H9 (cell line): Measurements from ENCODE around the gene TGFBRAP1. TPM values are rescaled to one million over a fixed set of nuclear protein-coding genes. Genes with fewer than 3 reads are reported as not detected.
"Not testable (repeated sequence)": the region's sequence is repeated elsewhere in the genome, so short reads cannot be mapped to it uniquely, and the experiment has no call there.

ENCODE experiments used
- DNase-seq: peaks from one replicate; pipeline ENCODE4 v3.0.0-alpha.2; 2017
- H2AFZ ChIP-seq: one replicate; pipeline ENCODE4 v1.6.1; 2013; ENCODE audit warnings: mild to moderate bottlenecking, low read length, control low read depth, moderate library complexity
- H2AK5ac ChIP-seq: 2 replicates; pipeline ENCODE4 v1.6.1; 2013; ENCODE audit warnings: low read length, control low read depth, mixed read lengths; ENCODE audit not compliant: insufficient read length
- H2BK120ac ChIP-seq: one replicate; pipeline ENCODE4 v1.6.1; 2013; ENCODE audit warnings: low read depth, mild to moderate bottlenecking, low read length, control low read depth, inconsistent platforms; ENCODE audit not compliant: poor library complexity, severe bottlenecking
- H2BK12ac ChIP-seq: 2 replicates; pipeline ENCODE4 v1.6.1; 2013; ENCODE audit warnings: low read length, control low read depth, mixed read lengths, low read depth; ENCODE audit not compliant: insufficient read length
- H2BK15ac ChIP-seq: 2 replicates; pipeline ENCODE4 v1.6.1; 2013; ENCODE audit warnings: low read depth, low read length, control low read depth
- H2BK20ac ChIP-seq: one replicate; pipeline ENCODE4 v1.6.1; 2013; ENCODE audit warnings: low read depth, mild to moderate bottlenecking, low read length, control low read depth, inconsistent platforms; ENCODE audit not compliant: poor library complexity, severe bottlenecking
- H2BK5ac ChIP-seq: 2 replicates; pipeline ENCODE4 v1.6.1; 2013; ENCODE audit warnings: low read length, control low read depth, mixed read lengths; ENCODE audit not compliant: insufficient read length
- H3K14ac ChIP-seq: 2 replicates; pipeline ENCODE4 v1.6.1; 2013; ENCODE audit warnings: low read length, control low read depth; ENCODE audit not compliant: insufficient read depth
- H3K18ac ChIP-seq: 2 replicates; pipeline ENCODE4 v1.6.1; 2013; ENCODE audit warnings: low read depth, mild to moderate bottlenecking, mixed read lengths, low read length, control low read depth; ENCODE audit not compliant: insufficient read length
- H3K23ac ChIP-seq: 2 replicates; pipeline ENCODE4 v1.6.1; 2013; ENCODE audit warnings: low read length, control low read depth, mixed read lengths, low read depth; ENCODE audit not compliant: insufficient read length
- H3K23me2 ChIP-seq: 2 replicates; pipeline ENCODE4 v1.6.1; 2013; ENCODE audit warnings: low read depth, mild to moderate bottlenecking, mixed read lengths, low read length, control low read depth; ENCODE audit not compliant: insufficient read length, poor library complexity, severe bottlenecking
- H3K27ac ChIP-seq: 2 replicates; pipeline ENCODE4 v1.5.1; 2013; ENCODE audit warnings: low read length, control low read depth, mixed read lengths, low read depth; ENCODE audit not compliant: insufficient read length
- H3K27me3 ChIP-seq: 2 replicates; pipeline ENCODE4 v1.6.1; 2013; ENCODE audit warnings: low read length, control low read depth, inconsistent platforms; ENCODE audit not compliant: insufficient read depth
- H3K4ac ChIP-seq: 2 replicates; pipeline ENCODE4 v1.6.1; 2013; ENCODE audit warnings: low read depth, mild to moderate bottlenecking, control low read depth, inconsistent platforms, low read length, moderate library complexity
- H3K4me1 ChIP-seq: 2 replicates; pipeline ENCODE4 v1.6.1; 2013; ENCODE audit warnings: low read length, control low read depth, inconsistent platforms; ENCODE audit not compliant: insufficient read depth
- H3K4me2 ChIP-seq: 2 replicates; pipeline ENCODE4 v1.6.1; 2013; ENCODE audit warnings: low read length, control low read depth, mixed read lengths; ENCODE audit not compliant: insufficient read length, insufficient read depth
- H3K56ac ChIP-seq: 2 replicates; pipeline ENCODE4 v1.6.1; 2013; ENCODE audit warnings: low read depth, mild to moderate bottlenecking, mixed read lengths, low read length, control low read depth; ENCODE audit not compliant: insufficient read length
- H3K79me1 ChIP-seq: 2 replicates; pipeline ENCODE4 v1.6.1; 2013; ENCODE audit warnings: low read depth, mild to moderate bottlenecking, moderate library complexity, low read length, control low read depth, inconsistent platforms; ENCODE audit not compliant: insufficient read depth, poor library complexity, severe bottlenecking
- H3K79me2 ChIP-seq: 2 replicates; pipeline ENCODE4 v1.6.1; 2013; ENCODE audit warnings: low read length, control low read depth, inconsistent platforms; ENCODE audit not compliant: insufficient read depth
- H3K9ac ChIP-seq: 2 replicates; pipeline ENCODE4 v1.6.1; 2013; ENCODE audit warnings: low read length, control low read depth, mixed read lengths; ENCODE audit not compliant: insufficient read length; ENCODE audit errors: extremely low read depth
- H3K9me3 ChIP-seq: one replicate; pipeline ENCODE4 v1.6.1; 2013; ENCODE audit warnings: low read depth, low read length, inconsistent platforms; ENCODE audit not compliant: control insufficient read depth
- H3T11ph ChIP-seq: one replicate; pipeline ENCODE4 v1.6.1; 2013; ENCODE audit warnings: mild to moderate bottlenecking, low read length, control low read depth, inconsistent platforms
- H4K20me1 ChIP-seq: one replicate; pipeline ENCODE4 v1.6.1; 2013; ENCODE audit not compliant: control insufficient read depth, insufficient read length, insufficient read depth
- H4K5ac ChIP-seq: 2 replicates; pipeline ENCODE4 v1.6.1; 2013; ENCODE audit warnings: low read depth, mild to moderate bottlenecking, mixed read lengths, low read length, control low read depth; ENCODE audit not compliant: insufficient read length
- H4K8ac ChIP-seq: replicated peaks from 2 replicates; pipeline ENCODE4 v1.6.1; 2013; ENCODE audit warnings: low read length, control low read depth, mixed read lengths, low read depth; ENCODE audit not compliant: insufficient read length
- H4K91ac ChIP-seq: 2 replicates; pipeline ENCODE4 v1.6.1; 2013; ENCODE audit warnings: low read depth, mild to moderate bottlenecking, moderate library complexity, mixed read lengths, low read length, control low read depth; ENCODE audit not compliant: insufficient read length
- H3K27ac Mint-ChIP-seq, 3 experiments: 2 replicates in 2 of 3; 3 replicates in 1 of 3; pipeline ENCODE4 v1.8.0; 2020 to 2021; ENCODE audit warnings: mixed read lengths in 3 of 3, mild to moderate bottlenecking in 1 of 3, moderate library complexity in 1 of 3
- H3K27me3 Mint-ChIP-seq: 2 replicates; pipeline ENCODE4 v1.8.0; 2021; ENCODE audit warnings: low read depth, mild to moderate bottlenecking, moderate library complexity, mixed read lengths
- H3K36me3 Mint-ChIP-seq, 3 experiments: 2 replicates in 2 of 3; 3 replicates in 1 of 3; pipeline ENCODE4 v1.8.0; 2020 to 2021; ENCODE audit warnings: low read depth in 3 of 3, mixed read lengths in 3 of 3; ENCODE audit not compliant: insufficient read depth in 1 of 3
- H3K4me1 Mint-ChIP-seq, 2 experiments: 2 replicates each; pipeline ENCODE4 v1.8.0; 2020; ENCODE audit warnings: mixed read lengths in 2 of 2
- H3K4me3 Mint-ChIP-seq, 2 experiments: 2 replicates in 1 of 2; 3 replicates in 1 of 2; pipeline ENCODE4 v1.8.0; 2020 to 2021; ENCODE audit warnings: mild to moderate bottlenecking in 2 of 2, mixed read lengths in 2 of 2, moderate library complexity in 1 of 2
- H3K9me3 Mint-ChIP-seq, 2 experiments: 2 replicates in 1 of 2; 3 replicates in 1 of 2; pipeline ENCODE4 v1.8.0; 2020; ENCODE audit warnings: mild to moderate bottlenecking in 2 of 2, mixed read lengths in 2 of 2, moderate library complexity in 1 of 2
- CTCF ChIP-seq: fragments of 200-600 bp; sonication (generic); conservative IDR thresholded peaks from 3 replicates; pipeline ENCODE4 v1.8.0; 2021; ENCODE audit warnings: antibody characterized with exemption, mild to moderate bottlenecking
- WGBS: extraction: QIAGEN DNeasy Blood & Tissue Kit; methylation state at CpG from one replicate; pipeline ENCODE4 v1.1.7; 2013; ENCODE audit warnings: missing lambda C conversion rate, low lambda C conversion rate, mixed read lengths; ENCODE audit not compliant: insufficient read length; ENCODE audit errors: extremely low coverage; 5-methylcytosine and 5-hydroxymethylcytosine counted together
- total RNA-seq: library from RNA; stranded (reverse); gene quantifications from 2 replicates; pipeline ENCODE4 v1.2.1, GENCODE V29; 2021

The TGFBRAP1 gene
- total RNA-seq, 1 experiment from 2014 or later: 23.6 TPM

GRCh38 chr2:105252271-105252670 lies 77.3 kb downstream of the TGFBRAP1 start:
- Histone ChIP-seq H2BK15ac (no peak overlapping the region), H4K91ac (no peak overlapping the region), H2BK120ac (no peak overlapping the region), H2BK12ac (no peak overlapping the region), H3K14ac (no peak overlapping the region), H3K56ac (no peak overlapping the region), H2BK20ac (no peak overlapping the region), H3K4me2 (no peak overlapping the region), H2AK5ac (no peak overlapping the region), H3K9me3 (no peaks in the 10 kb centered on the region), H3K4ac (no peak overlapping the region), H3K79me1 (no peaks in the 10 kb centered on the region), H3K79me2 (no peaks in the 10 kb centered on the region), H2AFZ (no peak overlapping the region), H3K18ac (no peak overlapping the region), H4K8ac (no peak overlapping the region), H4K5ac (no peak overlapping the region), H3T11ph (no peak overlapping the region), H3K27ac (no peak overlapping the region), H3K27me3 (no peaks in the 10 kb centered on the region), H3K23me2 (no peaks in the 10 kb centered on the region), H3K23ac (no peak overlapping the region), H3K4me1 (no peaks in the 10 kb centered on the region), H3K9ac (no peak overlapping the region), H4K20me1 (no peaks in the 10 kb centered on the region), H2BK5ac (no peak overlapping the region)
- Mint-ChIP-seq H3K36me3 (peaks cover 3 to 4% (median 3%) of the 10 kb centered on the region in 3 experiments; a peak in 2 of 7 replicates), H3K4me3 (no peak overlapping the region; a peak in 1 of 5 replicates), H3K9me3 (peaks cover 18 to 22% of the 10 kb centered on the region in 2 experiments), H3K27ac (peak overlapping the region in 1 of 3 experiments; percentile 17; a peak in 2 of 7 replicates), H3K4me1 (peaks cover 7 to 11% of the 10 kb centered on the region in 2 experiments; a peak in 3 of 4 replicates), H3K27me3 (peaks cover 8% of the 10 kb centered on the region; the same call in 1 of the 2 replicates)
- DNase-seq: no peak
- no peak for TF ChIP-seq CTCF
- no CpG with 5 or more reads among the region's 2 CpGs for WGBS

GRCh38 chr2:105251016-105251648 lies 78.4 kb downstream of the TGFBRAP1 start:
- not testable (repeated sequence) for H3K9ac ChIP-seq, H3K14ac ChIP-seq, H3K4ac ChIP-seq, H3K27me3 Mint-ChIP-seq, H2BK12ac ChIP-seq, H4K91ac ChIP-seq, H4K8ac ChIP-seq, H3K27me3 ChIP-seq, DNase-seq, H3K9me3 ChIP-seq, H3T11ph ChIP-seq, H3K79me1 ChIP-seq, H3K4me1 ChIP-seq, H2BK20ac ChIP-seq, H3K23ac ChIP-seq, H4K5ac ChIP-seq, H3K4me1 Mint-ChIP-seq, H3K56ac ChIP-seq, H3K79me2 ChIP-seq, H3K23me2 ChIP-seq, H2BK15ac ChIP-seq, H2AFZ ChIP-seq, H2AK5ac ChIP-seq, H3K27ac Mint-ChIP-seq, H3K4me3 Mint-ChIP-seq, H2BK5ac ChIP-seq, H2BK120ac ChIP-seq, H4K20me1 ChIP-seq, H3K4me2 ChIP-seq, H3K27ac ChIP-seq, H3K18ac ChIP-seq, H3K36me3 Mint-ChIP-seq
- no CpG with 5 or more reads among the region's 43 CpGs for WGBS
- H3K9me3 Mint-ChIP-seq: peaks cover 18 to 22% of the 10 kb centered on the region in 2 experiments
